A673 (cell line): Measurements from ENCODE around the gene CAPN2. TPM values are rescaled to one million over a fixed set of nuclear protein-coding genes. Genes with fewer than 3 reads are reported as not detected.

Source experiments
- BruUV-seq: library from RNA; stranded (reverse); fragments of 400-500 nt; replicated peaks from 2 replicates; lab custom pipeline; 2021; lab: Mats Ljungman, UMichigan
- CTCF ChIA-PET: fragments of 300-600 bp; sonication (Branson Sonifier 250); formaldehyde crosslinking; loops from one replicate; lab custom pipeline; 2022; ENCODE audit warnings: antibody characterized with exemption; lab: Charles Lee
- POLR2A ChIA-PET: fragments of 300-600 bp; sonication (Branson Sonifier 250); formaldehyde crosslinking; loops from one replicate; lab custom pipeline; 2022; ENCODE audit warnings: antibody characterized with exemption; ENCODE audit not compliant: low non-redundant PET; lab: Charles Lee
- DNase-seq: peaks from one replicate; pipeline ENCODE4 v3.0.0-alpha.2; 2015; ENCODE audit warnings: low spot score
- H3K27ac ChIP-seq: fragments of 200-600 bp; sonication (generic); 2 replicates; pipeline ENCODE4 v1.5.1; 2016; ENCODE audit warnings: mixed run types, low read depth, mild to moderate bottlenecking, mixed read lengths, antibody characterized with exemption, low read length; ENCODE audit not compliant: poor library complexity, severe bottlenecking
- H3K27me3 ChIP-seq: fragments of 200-600 bp; sonication (generic); replicated peaks from 2 replicates; pipeline ENCODE4 v1.6.1; 2017; ENCODE audit warnings: mixed run types, low read depth, mild to moderate bottlenecking, mixed read lengths, antibody characterized with exemption, low read length; ENCODE audit not compliant: insufficient read depth, poor library complexity
- H3K36me3 ChIP-seq: fragments of 200-600 bp; sonication (generic); 2 replicates; pipeline ENCODE4 v1.6.1; 2016; ENCODE audit warnings: mixed run types, mild to moderate bottlenecking, mixed read lengths, antibody characterized with exemption, low read length; ENCODE audit not compliant: insufficient read depth, poor library complexity, severe bottlenecking
- H3K4me1 ChIP-seq: fragments of 200-600 bp; sonication (generic); 2 replicates; pipeline ENCODE4 v1.6.1; 2017; ENCODE audit warnings: mixed run types, mild to moderate bottlenecking, mixed read lengths, antibody characterized with exemption, low read length; ENCODE audit not compliant: insufficient read depth, poor library complexity, severe bottlenecking
- H3K4me3 ChIP-seq: fragments of 200-600 bp; sonication (generic); 2 replicates; pipeline ENCODE4 v1.5.1; 2016; ENCODE audit warnings: low read depth, mixed run types, mild to moderate bottlenecking, mixed read lengths, low read length; ENCODE audit not compliant: poor library complexity, severe bottlenecking
- H3K9me3 ChIP-seq: fragments of 200-600 bp; sonication (generic); 2 replicates; pipeline ENCODE4 v1.6.1; 2016; ENCODE audit warnings: mixed run types, low read depth, mild to moderate bottlenecking, mixed read lengths, antibody characterized with exemption, low read length; ENCODE audit not compliant: poor library complexity, severe bottlenecking
- EZH2 ChIP-seq: fragments of 200-600 bp; sonication (generic); IDR thresholded peaks from 2 replicates; pipeline ENCODE4 v1.6.1; 2017; ENCODE audit warnings: borderline replicate concordance, low read depth, mild to moderate bottlenecking, mixed read lengths, antibody characterized with exemption, low read length; ENCODE audit not compliant: poor library complexity, severe bottlenecking
- intact Hi-C: fragments of 100-400 bp; cut with micrococcal nuclease; formaldehyde crosslinking; loops from one replicate; pipeline ENCODE4 v1.10.0; 2022; ENCODE audit not compliant: unreplicated experiment
- total RNA-seq: library from RNA; stranded (reverse); gene quantifications from 2 replicates; pipeline ENCODE4 v1.2.3, GENCODE V29; 2021
- TF ChIP-seq, protein P1 (sequence below): fragments of 300-800, 200-600 bp; sonication (generic); conservative IDR thresholded peaks from 2 replicates; pipeline ENCODE4 v1.5.1; 2017; ENCODE audit warnings: low read depth, mild to moderate bottlenecking, antibody characterized with exemption, low read length, moderate library complexity, mixed read lengths

Gene CAPN2
- total RNA-seq, 1 experiment from 2014 or later = 137 TPM

DNA sequence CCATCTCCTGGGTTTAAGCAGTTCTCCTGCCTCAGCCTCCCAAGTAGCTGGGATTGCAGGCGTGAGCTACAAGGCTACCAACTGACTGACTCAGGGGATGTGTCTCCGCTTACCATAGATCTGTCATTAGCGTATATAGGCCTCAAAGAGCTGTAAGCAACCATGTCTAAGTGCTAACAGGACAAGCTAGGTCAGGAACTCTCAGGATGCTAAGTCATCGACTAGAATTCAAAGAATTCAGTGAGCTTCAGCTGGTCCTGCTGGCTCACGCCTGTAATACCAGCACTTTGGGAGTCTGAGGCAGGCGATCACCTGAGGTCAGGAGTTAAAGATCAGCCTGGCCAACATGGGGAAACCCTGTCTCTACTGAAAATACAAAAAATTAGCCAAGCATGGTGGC lies 29.5 kb downstream of the CAPN2 start:
- Histone ChIP-seq H3K9me3 (no peaks in the 10 kb centered on the region), H3K36me3 (peaks cover 13% of the 10 kb centered on the region), H3K27me3 (no peaks in the 10 kb centered on the region), H3K4me3 (no peak overlapping the region), H3K4me1 (peaks cover 11% of the 10 kb centered on the region), H3K27ac (no peak overlapping the region)
- ChIA-PET POLR2A (no interaction called here), CTCF (interaction anchor here (0.7 kb wide), 1 partner anchor 114 kb away, joined by 6 read pairs; no protein-coding TSS in a partner anchor)
- intact Hi-C loops = no loop called here
- no peak for DNase-seq
- TF ChIP-seq, protein P1, sequence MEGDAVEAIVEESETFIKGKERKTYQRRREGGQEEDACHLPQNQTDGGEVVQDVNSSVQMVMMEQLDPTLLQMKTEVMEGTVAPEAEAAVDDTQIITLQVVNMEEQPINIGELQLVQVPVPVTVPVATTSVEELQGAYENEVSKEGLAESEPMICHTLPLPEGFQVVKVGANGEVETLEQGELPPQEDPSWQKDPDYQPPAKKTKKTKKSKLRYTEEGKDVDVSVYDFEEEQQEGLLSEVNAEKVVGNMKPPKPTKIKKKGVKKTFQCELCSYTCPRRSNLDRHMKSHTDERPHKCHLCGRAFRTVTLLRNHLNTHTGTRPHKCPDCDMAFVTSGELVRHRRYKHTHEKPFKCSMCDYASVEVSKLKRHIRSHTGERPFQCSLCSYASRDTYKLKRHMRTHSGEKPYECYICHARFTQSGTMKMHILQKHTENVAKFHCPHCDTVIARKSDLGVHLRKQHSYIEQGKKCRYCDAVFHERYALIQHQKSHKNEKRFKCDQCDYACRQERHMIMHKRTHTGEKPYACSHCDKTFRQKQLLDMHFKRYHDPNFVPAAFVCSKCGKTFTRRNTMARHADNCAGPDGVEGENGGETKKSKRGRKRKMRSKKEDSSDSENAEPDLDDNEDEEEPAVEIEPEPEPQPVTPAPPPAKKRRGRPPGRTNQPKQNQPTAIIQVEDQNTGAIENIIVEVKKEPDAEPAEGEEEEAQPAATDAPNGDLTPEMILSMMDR = no peak
- no peak for TF ChIP-seq EZH2
- BruUV-seq = no TSS peak

- no TSS peak for BruUV-seq
- no peaks in the 10 kb centered on the region for H3K27me3 ChIP-seq
- H3K9me3 ChIP-seq = no peaks in the 10 kb centered on the region
- H3K4me1 ChIP-seq = peaks cover 19% of the 10 kb centered on the region
- H3K4me3 ChIP-seq = no peak overlapping the region
- POLR2A ChIA-PET = no interaction called here
- intact Hi-C loops = no loop called here
- H3K27ac ChIP-seq = no peak overlapping the region
- CTCF ChIA-PET = no interaction called here
- no peak for DNase-seq
- TF ChIP-seq EZH2 = no peak
- TF ChIP-seq, protein P1 = no peak
- H3K36me3 ChIP-seq = peaks cover 22% of the 10 kb centered on the region
Observed at GRCh38 chr1:223742856-223743517, 30.6 kb downstream of the CAPN2 start.

DNA sequence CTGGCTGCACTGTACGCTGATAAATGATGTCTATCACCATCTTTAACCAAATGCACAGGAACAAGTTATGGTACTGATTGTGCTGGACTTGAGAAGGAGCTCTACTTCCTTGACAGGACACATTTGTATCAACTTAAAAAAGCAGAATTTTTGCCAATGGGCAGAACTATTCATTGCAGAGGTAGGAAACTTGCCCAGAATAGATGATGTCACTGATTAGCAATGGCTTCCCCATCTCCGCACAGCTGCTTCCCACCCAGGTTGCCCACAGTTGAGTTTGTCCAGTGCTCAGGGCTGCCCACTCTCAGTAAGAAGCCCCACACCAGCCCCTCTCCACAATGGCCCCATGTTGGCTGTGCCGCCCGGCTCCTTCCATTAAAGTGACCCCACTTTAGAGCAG lies 33.4 kb downstream of the CAPN2 start:
- CTCF ChIA-PET = no interaction called here
- POLR2A ChIA-PET = no interaction called here
- TF ChIP-seq EZH2 = no peak
- TF ChIP-seq, protein P1 = no peak
- no peak overlapping the region for H3K4me3 ChIP-seq
- BruUV-seq = no TSS peak
- no peak overlapping the region for H3K27ac ChIP-seq
- peaks cover 33% of the 10 kb centered on the region for H3K36me3 ChIP-seq
- no peak for DNase-seq
- H3K27me3 ChIP-seq = no peaks in the 10 kb centered on the region
- intact Hi-C loops = no loop called here
- peaks cover 18% of the 10 kb centered on the region for H3K4me1 ChIP-seq
- no peaks in the 10 kb centered on the region for H3K9me3 ChIP-seq
